Cardiac atrium fibroblast (primary cell): ENCODE results near the gene ACOT11. TPM values are rescaled to one million over a fixed set of nuclear protein-coding genes. Genes with fewer than 3 reads are reported as not detected.

ENCODE experiments used
- total RNA-seq: library from RNA; depleted of rRNA; stranded (reverse); fragments of >200 nt; gene quantifications from 2 replicates; pipeline ENCODE4 v1.2.3, GENCODE V29; 2015

The ACOT11 gene
- total RNA-seq: 0.32 and 1.1 TPM in 2 replicates

DNA sequence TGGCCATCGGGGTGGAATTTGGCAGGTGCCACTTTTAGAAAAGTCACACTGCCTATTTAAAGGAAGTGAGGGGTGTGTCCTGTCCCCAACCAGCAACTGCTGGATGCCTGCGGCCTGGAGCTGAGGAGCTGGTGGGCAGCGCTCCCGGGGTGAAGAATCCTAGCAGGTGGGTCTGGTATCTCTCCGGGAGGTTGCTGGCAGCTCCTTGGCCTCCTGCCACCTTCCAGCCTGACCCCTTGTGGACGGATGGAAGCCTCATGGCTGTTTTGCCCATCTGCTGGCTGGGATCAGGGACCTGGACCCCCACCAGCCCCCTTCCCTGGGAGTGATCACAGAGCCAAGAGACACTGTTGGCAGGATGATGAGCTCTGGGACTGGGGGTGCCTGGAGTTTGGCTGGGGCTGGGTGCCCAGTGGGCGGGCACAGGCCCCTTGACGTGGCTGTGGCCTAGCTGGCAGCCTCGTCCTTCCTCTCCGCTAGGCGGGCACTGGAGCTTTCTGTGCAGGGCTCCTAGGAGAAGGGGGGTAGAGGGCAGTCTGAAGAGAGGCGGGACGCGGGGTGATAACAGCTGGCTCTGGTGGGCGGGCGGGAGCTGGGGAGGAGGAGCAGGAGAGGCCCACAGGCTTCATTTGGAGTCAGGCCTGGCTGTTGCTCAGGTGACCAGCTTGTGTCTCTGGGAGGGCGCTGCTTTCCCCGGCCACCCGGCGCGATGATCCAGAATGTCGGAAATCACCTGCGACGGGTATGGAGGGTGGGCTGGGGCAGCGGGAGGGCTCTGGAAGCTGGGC lies at the start of gene ACOT11:
ACOT11 (plus strand) TSS at position 628 of the 788 bp plus-strand sequence; CDS start at position 710, 82 bp downstream.

GRCh38 chr1:54623216-54624007 lies 75.4 kb downstream of the ACOT11 start, which contains the start of gene FAM151A:
Gene FAM151A, minus strand, starts transcription at chr1:54623525. Its CDS starts 130 bp downstream, at chr1:54623395.

DNA sequence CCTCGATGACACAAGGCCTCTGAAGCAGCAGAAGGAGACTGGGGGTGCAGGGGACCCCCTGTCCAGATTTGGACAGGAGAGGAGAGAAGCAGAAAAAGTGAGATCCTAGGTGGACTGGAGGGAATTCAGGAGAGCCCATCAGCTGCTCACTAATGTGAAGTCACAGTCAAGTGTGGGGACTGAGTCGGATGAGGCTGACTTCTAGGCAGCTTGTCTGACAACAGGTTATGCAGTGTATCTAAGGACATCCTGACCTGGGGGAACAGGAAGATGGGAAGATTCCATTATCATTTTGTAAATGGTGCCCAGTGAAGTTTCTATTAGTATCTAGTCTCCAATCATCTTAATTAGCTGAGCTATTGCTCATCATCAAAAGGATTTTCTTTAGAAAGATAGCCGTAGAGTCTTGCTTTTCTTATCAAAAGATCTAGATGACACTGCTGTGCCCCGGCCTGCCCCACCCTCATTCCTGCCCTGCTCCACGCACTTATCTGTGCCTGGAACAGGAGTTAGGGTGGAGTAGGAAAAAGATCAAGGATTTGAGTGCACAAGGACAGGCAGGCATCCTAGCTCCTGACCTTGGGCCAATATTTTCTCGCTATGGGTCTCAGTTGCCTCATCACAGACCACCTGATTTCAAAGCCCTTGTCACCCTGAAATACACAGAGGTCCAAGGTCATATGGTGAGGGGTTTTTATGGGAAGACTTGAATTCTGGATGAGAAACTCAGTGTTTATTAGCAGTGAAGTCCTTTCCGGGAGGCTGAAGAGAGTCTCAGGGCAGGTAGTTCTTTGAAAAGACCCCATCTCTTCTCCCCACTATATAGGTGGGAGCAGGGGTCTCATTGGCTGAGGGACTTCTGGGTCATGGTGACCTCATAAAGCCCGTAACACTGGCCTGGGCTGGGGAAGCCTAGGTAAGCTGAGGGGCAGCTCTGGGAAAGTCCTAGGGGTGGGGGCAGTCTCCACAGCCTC lies 93.1 kb downstream of the ACOT11 start, which contains the start of gene MROH7:
MROH7 (plus strand) TSS at position 924 of the 974 bp plus-strand sequence. CDS start 11,141 bp downstream, outside the sequence.

Other genes with a start within 250 kb of the ACOT11 start
- 12.3 and 19.9 TPM in 2 replicates for gene SSBP3, start 141.8 kb upstream of the ACOT11 start, total RNA-seq
- gene FAM151A, start 75.3 kb downstream of the ACOT11 start, total RNA-seq: not detected in 2 replicates
- 0.54 TPM in 1 of 2 replicates, not detected in the other for gene MROH7, start 93.6 kb downstream of the ACOT11 start, total RNA-seq
- 12.5 and 15.4 TPM in 2 replicates for gene TTC4, start 167.6 kb downstream of the ACOT11 start, total RNA-seq
- gene PARS2, start 216.3 kb downstream of the ACOT11 start, total RNA-seq: 5.8 and 7.4 TPM in 2 replicates